ENCODE measurements around the gene TBL2.
"Not testable (repeated sequence)": the region's sequence is repeated elsewhere in the genome, so short reads cannot be mapped to it uniquely, and the experiment has no call there.

Gene TBL2

DNA sequence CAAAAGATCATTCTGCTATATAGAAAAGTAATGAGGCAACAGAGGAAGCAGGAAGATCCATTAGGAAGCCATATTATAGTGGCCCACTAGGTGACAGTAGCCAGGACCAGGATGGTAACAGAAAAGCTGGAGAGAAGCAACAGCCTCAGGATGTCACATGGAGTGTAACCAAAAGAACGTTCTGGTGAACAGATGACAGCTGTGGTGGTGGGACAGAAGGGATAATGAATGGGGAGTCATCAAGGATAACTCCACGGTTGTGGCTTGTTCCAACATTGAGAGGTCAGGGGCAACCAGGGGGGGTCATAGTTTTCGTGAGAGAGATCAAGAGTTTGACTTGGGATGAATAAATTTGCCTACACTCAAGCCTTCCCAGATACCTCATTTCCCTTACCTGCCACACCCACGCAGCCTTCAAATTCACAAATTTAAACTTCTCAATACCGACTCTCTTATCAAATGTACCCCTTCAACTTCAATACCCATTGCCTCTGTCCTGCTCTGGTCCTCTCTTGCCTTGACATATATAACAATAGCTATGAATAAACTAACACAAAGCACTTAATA lies 9.3 kb downstream of the TBL2 start:
- no peak for DNase-seq

DNA sequence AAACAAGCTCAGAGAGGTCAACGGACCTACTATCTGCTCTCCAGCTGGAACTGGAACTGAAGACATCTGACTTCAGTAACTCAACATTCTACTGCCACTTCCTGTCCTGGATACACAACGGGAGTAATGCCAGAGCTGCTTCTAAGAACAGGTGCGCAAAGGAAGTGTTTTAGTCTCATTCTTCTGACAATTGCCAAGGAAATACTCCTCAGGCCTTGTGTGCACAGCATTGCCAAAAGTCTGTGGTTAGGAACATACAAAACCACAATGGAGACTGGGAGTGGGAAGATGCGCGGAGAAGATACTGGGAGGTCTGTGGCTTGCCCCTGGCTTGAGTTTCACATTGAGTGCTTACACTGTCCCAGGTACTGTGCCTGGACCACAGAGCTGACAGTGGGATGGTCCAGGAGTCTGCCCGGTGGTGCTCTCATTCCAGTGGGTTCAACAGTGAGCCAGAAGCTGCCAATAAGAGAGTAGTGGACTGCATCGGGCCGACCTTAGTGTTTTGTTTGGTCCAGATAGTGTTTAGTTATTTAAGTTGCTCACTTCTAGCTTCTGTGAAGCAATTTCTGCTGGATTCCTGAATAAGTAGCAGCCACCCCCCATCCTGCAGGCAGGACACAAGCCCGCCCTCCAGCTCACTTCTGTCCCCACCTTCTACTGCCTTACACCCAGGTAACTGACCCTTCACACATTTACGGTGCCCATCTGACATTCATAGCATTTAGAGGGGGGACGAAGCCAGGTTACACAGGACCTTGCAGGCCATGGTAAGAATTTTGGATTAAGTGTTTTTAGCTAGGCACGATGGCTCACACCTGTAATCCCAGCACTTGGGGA lies 10.3 kb downstream of the TBL2 start:
- DNase-seq: no peak

- no peak for DNase-seq
Measured at GRCh38 chr7:73567140-73567539, 11.2 kb downstream of the TBL2 start.

GRCh38 chr7:73566431-73566830 lies 11.9 kb downstream of the TBL2 start:
- DNase-seq: not testable (repeated sequence)

DNA sequence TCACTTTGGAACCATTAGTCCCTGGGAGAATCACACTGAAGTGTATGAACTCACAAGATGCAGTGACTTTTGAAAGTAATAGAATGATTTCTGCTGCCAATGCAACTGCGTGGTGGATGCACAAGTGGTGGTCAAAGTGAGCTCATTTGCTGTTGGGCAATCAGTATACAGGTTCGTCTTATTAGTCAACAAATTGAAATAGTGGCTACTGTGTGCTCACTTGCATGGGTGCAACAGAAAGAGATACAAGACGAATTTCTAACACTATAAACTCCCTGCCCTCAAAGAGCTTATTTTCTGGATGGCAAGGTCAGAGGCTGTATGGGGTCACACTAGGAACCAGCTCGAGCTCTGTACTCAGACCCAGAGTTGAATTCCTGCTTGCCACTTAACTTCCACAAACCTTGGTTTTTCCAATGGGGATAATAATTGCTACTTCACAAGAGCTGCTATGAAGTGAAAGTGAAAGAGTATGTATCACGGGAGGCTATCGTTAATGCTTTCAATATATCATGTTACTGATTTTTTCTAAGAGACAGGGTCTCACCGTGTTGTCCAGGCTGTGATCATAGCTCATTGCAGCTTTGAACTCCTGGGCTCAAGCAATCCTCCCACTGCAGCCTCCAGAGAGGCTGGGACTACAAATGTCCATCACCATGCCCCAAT lies 12.6 kb downstream of the TBL2 start:
- no peak for DNase-seq

GRCh38 chr7:73560109-73560835 lies 18.1 kb downstream of the TBL2 start:
- peak in 1 of 2 experiments; percentile 8 for DNase-seq

DNA sequence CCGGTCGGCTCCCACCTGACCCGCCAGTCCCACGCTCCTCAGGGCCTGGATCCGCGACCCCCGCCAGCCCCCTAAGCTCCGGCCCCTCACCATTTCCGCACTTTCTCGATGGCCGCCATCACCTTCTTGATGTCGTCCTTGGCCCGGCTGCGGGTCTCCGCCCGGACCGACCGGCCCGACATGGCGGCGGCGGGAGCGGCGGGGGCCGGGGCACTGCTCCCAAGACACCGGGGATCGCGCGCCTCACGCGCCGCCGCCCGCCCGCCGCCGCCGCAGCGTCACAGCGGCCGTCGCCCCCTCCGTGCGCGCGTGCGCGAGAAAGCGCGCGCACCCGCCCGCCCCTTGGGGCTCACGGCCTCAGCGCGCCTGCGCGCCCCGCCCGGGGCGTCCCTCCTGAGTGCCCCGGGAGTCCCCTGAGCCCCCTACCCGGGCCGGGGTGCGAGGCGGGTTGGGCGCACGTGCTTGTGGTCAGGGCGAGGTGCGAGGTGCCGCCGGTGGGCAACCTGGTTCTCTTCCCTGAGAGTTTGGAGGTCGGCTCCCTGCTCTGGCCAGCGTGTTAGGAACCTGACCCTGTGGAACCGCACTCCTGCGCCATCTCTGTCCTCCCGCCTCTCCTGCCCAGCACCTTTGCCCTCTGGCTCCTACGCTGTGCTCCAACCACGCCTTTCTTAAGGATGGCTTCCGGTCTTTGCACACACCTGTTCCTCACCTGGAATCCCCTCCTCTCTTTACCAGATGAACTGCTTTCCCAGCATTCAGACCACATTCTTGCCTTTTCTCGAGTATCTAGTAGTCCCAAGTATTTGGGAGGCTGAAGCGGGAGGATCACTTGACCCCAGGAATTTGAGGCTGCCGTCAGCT lies 20.8 kb downstream of the TBL2 start, which contains the start of gene BCL7B:
Gene BCL7B, minus strand, starts transcription at position 294 of the 861 bp plus-strand sequence. Its CDS starts 112 bp downstream, at position 182.
- DNase-seq: peak in 1 of 2 experiments; percentile 63

DNA sequence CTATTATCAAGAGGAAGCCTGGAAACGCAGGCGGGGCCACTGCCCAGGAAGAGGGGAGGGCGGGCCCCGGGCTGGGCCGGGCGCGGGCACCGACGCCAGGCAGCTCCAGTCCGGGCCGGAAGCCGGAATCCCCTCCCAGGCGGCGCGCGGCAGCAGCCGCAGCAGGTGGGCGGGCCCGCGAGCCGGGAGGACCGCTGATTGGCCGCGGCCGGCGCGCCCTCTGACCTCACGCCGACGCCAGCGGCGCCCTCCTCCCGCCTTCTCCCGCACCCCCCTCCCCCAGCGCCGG lies 21.3 kb downstream of the TBL2 start:
- DNase-seq: peak; percentile 76 to 92

DNA sequence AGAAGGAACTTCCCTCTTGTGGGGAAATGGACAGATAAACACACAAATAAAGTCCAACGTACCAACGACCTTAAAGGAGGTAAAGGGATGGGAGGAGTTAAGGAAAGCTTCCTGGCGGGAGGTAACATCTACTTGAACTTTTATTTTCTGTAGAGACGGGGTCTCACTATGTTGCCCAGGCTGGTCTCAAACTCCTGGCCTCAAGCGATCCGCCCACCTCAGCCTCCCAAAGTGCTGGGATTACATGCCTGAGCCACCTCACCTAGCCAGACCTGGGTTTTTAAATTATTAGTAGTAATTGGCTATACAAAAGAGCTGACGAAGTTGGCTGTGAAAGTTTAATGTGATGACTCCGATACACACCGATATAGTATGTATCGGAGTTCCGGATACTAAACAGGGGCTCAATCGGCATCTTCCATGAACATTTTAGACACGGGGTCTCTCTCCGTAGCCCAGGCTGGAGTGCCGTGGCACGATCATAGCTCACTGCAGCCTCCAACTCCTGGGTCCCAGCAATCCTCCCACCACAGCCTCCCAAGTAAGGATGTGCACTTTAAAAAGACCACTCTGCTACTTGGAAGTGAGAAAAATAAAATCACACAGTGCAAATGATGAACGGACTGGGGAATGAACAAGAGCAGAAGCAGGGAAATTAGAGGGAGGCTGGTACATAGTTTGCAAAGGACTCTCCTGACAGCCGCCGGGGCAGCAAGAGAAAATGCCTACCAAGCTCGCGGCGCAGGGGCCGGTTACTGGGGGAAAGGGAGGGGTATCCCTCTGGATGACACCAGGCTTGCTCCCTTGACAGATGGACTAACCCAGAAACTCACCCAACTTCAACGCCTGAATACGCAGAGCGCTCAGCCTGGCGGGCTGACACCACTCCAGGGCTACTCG lies 21.9 kb downstream of the TBL2 start:
- no peak for DNase-seq

GRCh38 chr7:73555411-73555982 lies 22.9 kb downstream of the TBL2 start:
- no peak for DNase-seq

DNA sequence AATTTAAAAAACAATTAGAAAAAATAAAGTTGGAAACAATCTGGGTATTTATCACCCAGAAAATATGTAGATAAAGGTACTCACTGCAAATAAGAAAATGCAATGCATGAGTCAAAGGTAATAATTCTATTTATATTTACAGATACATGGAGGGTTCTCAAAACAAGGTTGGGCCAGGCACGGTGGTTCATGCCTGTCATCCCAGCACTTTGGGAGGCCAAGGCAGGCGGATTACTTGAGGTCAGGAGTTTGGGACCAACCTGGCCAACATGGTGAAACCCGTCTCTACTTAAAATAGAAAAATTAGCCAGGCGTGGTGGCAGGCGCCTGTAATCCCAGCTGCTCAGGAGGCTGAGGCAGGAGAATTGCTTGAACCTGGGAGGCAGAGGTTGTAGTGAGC lies 28.3 kb downstream of the TBL2 start:
- not testable (repeated sequence) for DNase-seq

DNA sequence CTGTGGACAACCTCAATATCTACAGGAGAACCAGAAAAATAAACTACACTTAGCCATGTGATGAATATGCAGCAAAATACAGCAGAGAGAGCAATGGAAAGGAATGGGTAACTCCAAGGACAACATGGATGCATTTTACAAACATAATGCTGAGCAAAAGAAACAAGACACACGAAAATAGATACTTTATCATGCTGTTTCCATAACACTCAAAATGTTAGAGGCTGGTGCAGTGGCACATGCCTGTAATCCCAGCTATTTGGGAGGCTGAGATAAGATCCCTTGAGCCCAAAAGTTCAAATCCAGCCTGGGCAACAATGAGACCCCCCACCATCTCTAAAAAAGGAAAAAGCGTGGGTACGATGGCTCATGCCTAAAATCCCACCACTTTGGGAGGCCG lies 29.2 kb downstream of the TBL2 start:
- no peak for DNase-seq

DNA sequence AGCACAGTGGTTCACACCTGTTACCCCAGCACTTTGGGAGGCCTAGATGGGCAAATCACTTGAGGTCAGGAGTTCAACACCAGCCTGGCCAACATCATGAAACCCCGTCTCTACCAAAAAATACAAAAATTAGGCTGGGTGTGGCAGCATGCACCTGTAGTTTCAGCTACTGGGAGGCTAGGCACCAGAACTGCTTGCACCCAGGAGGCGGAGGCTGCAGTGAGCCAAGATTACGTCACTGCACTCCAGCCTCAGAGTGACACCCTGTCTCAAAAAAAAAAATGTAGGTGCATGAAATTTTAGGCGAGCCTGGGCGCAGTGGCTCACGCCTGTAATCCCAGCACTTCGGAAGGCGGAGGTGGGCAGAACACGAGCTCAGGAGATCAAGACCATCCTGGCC lies 30.5 kb downstream of the TBL2 start:
- no peak for DNase-seq

DNA sequence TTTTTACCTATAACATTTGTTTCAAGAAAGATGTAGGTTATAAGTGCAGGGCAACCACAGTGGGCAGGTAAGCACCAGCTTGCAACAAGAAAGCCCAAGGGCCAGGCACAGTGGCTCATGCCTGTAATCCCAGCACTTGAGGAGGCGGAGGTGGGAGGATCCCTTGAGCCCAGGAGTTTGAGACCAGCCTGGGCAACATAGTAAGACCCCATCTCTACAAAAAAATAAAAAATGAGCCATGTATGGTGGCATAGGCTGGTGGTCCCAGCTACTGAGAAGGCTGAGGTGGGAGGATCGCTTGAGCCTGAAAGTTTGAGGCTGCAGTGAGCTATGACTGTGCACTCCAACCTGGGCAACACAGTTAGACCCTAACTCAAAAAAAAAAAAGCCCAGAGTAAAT lies 33.7 kb downstream of the TBL2 start:
- DNase-seq: no peak

- peak in 1 of 2 experiments; percentile 32 for DNase-seq
Measured at GRCh38 chr7:73541722-73542121, 36.7 kb downstream of the TBL2 start.

DNA sequence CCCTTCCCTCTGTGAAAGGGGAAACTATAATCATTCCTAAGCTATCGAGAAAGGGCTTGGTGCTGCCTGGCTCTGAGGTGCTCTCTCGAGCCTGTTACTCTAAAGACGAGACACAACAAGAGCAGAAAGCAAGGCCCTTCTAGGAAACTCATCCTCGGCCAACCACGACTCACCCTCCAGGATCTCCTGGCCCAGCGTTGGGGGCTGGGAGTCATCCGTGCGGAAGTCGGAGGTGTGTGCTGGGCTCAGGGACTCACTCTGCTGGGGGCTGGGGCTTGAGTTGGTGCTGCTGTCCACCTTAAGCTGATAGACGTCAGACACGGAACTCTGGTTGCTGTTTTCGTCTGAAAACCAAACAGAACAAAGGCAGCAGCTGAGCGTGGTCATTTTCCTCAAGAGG lies 38.7 kb downstream of the TBL2 start:
- no peak for DNase-seq

DNA sequence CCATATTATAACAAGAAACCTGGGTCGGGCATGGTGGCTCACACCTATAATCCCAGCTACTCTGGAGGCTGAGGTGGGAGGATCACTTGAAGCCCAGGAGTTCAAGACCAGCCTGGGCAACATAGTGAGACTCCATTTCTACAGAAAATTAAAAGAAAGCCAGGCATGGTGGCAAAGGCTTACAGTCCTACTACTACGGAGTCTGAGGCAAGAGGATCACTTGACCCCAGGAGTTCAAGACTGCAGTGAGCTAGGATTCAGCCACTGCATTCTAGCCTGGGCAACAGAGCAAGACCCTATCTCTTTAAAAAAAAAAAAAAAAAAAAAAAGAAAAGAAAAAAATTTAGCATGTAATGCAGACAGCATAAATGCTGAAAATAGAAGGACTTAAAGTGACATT lies 39.9 kb downstream of the TBL2 start:
- not testable (repeated sequence) for DNase-seq

DNA sequence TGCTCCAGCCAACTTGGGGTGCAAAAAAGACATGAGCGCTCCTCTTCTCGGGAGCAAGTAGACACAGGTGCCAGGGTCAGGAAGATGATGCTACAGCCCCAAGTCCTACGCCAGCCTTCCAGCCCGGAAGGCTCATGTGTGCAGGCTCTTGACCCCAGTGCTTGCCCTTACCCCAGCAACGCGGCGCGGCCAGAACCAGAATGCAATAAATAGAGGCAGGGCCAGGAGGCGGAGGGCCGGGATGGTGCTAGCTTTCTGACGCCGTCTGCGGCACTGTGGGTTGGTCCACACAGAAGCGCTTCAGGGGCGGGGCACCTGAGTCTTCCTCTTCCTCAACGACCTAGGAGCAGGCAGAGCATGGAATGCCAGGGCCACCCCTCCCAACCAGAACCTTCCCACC lies 41.3 kb downstream of the TBL2 start:
- no peak for DNase-seq

GRCh38 chr7:73536479-73536878 lies 41.9 kb downstream of the TBL2 start:
- no peak for DNase-seq

GRCh38 chr7:73535918-73536317 lies 42.5 kb downstream of the TBL2 start:
- not testable (repeated sequence) for DNase-seq

DNA sequence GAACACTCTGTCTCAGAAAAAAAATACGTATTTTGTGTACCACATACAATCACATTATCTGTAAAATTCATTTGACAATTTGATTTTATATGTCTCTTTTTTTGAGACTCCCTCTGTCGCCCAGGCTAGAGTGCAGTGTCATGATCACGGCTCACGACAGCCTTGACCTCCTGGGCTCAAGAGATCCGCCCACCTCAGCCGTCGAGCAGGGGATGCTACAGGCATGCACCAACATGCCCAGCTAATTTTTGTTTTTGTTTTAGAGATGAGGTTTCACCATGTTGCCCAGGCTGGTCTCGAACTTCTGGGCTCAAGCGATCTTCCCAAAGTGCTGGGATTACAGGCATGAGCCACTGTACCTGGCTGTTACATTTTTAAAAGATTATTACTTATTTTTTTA lies 44.6 kb downstream of the TBL2 start:
- DNase-seq: no peak

Measured in NCI-H524 (cell line).